Thoracic aorta (tissue), 2 donors: ENCODE data around the gene GPC6. TPM values are rescaled to one million over a fixed set of nuclear protein-coding genes. Genes with fewer than 3 reads are reported as not detected.

Experiments
- ATAC-seq: fragments of 150-250 bp; one replicate; pipeline ENCODE4 v1.8.0; 2017; ENCODE audit warnings: low read depth; ENCODE audit not compliant: insufficient number of reproducible peaks, low FRiP score
- DNase-seq: peaks from one replicate; pipeline ENCODE4 v3.0.0-alpha.2; 2020; ENCODE audit warnings: low spot score
- H3K27ac ChIP-seq, 2 donors: fragments of 200-600 bp; sonication (generic); 1 replicate in 1 of 2; 2 replicates in 1 of 2; pipeline ENCODE4 v1.5.1; 2016; ENCODE audit warnings: mild to moderate bottlenecking in 2 of 2, moderate library complexity in 2 of 2
- H3K27me3 ChIP-seq: fragments of 200-600 bp; sonication (generic); replicated peaks from 2 replicates; pipeline ENCODE4 v1.6.0; 2016; ENCODE audit warnings: mild to moderate bottlenecking; ENCODE audit not compliant: insufficient read depth
- H3K36me3 ChIP-seq: fragments of 200-600 bp; sonication (generic); one replicate; pipeline ENCODE4 v1.5.1; 2016
- H3K4me1 ChIP-seq, 2 donors: fragments of 200-600 bp; sonication (generic); 1 replicate in 1 of 2; 2 replicates in 1 of 2; pipeline versions ENCODE4 v1.5.1 to v1.6.0; 2016; ENCODE audit warnings: low read depth in 2 of 2, mild to moderate bottlenecking in 1 of 2; ENCODE audit not compliant: control insufficient read depth in 1 of 2
- H3K4me3 ChIP-seq: fragments of 200-600 bp; sonication (generic); 2 replicates; pipeline ENCODE4 v1.5.1; 2016; ENCODE audit warnings: mild to moderate bottlenecking
- H3K9me3 ChIP-seq: fragments of 200-600 bp; sonication (generic); 2 replicates; pipeline ENCODE4 v1.5.1; 2016
- total RNA-seq, 2 donors: library from RNA; depleted of rRNA; stranded (reverse); fragments of >200 nt; gene quantifications; one replicate each; pipeline versions ENCODE4 v1.1.0 to v1.2.3, GENCODE V29; 2016
- TF ChIP-seq, protein P1 (sequence below): fragments of 200-600 bp; sonication (generic); IDR thresholded peaks from one replicate; pipeline ENCODE4 v1.5.1; 2019; ENCODE audit warnings: antibody characterized with exemption

Gene GPC6
- total RNA-seq, 2 donors from 2014 or later = 34.9 to 56.4 TPM

DNA sequence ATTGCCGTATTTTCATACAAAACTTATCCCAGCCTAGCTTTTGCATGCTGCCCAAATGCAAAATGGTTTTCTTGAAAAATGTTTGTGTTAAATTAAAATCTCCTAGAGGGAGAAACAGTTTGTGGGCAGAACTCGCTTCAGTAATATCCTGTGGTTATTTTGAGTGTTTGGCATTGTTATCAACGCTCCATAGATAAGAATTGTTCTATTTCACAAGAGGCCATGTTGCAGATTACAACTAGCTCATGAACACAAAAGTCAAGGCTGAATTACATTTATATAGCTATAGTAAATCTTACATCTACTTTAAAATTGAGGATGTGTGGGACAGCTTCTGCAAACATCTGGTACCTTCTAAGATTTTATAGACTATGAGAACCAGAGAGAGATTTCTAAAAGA, 805.0 kb downstream of the GPC6 start:
- DNase-seq (no peak), ATAC-seq (no peak)

DNA sequence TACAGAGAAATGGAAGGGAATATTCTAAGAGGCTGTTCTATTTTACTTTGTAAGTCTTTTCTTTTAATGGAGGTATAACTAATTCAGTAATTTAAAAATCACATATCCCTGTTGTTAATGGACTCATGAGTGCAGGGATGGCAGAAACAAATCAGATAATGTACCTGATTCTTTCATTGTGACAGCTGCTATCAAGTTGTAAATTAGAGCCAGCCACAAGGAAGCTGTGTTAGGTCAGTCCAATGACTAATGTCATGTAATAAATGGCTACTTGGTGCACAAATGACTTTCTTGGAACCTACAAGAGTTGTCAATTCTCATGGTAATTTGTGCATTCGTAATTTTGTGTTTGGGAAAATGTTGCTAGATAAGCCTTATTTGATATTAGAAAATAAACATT, 806.5 kb downstream of the GPC6 start:
- no peak overlapping the region for H3K27ac ChIP-seq
- TF ChIP-seq, protein P1, sequence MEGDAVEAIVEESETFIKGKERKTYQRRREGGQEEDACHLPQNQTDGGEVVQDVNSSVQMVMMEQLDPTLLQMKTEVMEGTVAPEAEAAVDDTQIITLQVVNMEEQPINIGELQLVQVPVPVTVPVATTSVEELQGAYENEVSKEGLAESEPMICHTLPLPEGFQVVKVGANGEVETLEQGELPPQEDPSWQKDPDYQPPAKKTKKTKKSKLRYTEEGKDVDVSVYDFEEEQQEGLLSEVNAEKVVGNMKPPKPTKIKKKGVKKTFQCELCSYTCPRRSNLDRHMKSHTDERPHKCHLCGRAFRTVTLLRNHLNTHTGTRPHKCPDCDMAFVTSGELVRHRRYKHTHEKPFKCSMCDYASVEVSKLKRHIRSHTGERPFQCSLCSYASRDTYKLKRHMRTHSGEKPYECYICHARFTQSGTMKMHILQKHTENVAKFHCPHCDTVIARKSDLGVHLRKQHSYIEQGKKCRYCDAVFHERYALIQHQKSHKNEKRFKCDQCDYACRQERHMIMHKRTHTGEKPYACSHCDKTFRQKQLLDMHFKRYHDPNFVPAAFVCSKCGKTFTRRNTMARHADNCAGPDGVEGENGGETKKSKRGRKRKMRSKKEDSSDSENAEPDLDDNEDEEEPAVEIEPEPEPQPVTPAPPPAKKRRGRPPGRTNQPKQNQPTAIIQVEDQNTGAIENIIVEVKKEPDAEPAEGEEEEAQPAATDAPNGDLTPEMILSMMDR = no peak
- no peak for ATAC-seq

More for the DNA sequence above, 805.0 kb downstream of the GPC6 start:
- Histone ChIP-seq H3K27me3 (no peaks in the 10 kb centered on the region), H3K4me1 (no peaks in the 10 kb centered on the region), H3K9me3 (no peaks in the 10 kb centered on the region), H3K36me3 (no peaks in the 10 kb centered on the region), H3K4me3 (no peak overlapping the region), H3K27ac (no peak overlapping the region)
- TF ChIP-seq, protein P1 = no peak

DNA sequence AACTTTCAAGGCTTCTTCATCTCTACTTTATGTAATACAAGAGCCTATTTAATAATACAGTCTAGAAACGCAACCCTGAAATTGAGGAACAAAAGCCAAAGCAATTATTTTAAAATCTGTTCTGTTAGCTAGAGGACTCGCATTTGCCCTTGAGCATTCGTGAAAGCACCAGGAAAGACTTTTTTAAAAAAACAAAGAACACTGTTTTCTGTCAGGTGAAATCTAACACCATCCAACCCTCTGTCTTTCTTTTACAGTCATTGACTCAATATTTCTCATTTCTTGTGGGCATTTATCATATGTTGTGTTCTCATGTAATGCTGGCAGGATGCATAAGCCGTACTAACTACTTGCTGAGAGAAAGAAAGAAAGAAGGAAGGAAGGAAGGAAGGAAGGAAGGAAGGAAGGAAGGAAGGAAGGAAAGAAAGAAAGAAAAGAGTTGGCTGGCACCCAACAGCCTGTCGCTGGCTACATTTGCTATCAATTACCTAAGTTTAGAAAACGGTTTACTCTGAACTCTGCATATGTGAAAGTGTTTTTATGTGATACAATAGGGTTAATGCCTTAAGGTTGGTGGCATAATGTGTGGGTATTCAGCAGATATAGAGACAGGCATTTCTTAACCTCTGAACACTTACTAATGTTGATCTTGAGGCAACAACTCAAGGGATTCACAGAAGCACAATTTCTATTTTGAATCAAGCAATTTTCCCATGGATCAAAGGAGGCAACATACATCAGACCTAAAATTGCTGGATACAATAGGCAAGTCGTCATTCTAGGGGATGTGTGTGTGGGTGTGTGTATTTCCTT, 807.4 kb downstream of the GPC6 start:
- Histone ChIP-seq H3K27ac (no peak overlapping the region), H3K9me3 (no peaks in the 10 kb centered on the region), H3K36me3 (no peaks in the 10 kb centered on the region), H3K27me3 (no peaks in the 10 kb centered on the region), H3K4me1 (no peaks in the 10 kb centered on the region), H3K4me3 (no peak overlapping the region)
- ATAC-seq (no peak), DNase-seq (no peak)
- TF ChIP-seq, protein P1 = no peak

More for the DNA sequence above, 806.5 kb downstream of the GPC6 start:
- H3K4me3 ChIP-seq = no peak overlapping the region
- H3K4me1 ChIP-seq = no peaks in the 10 kb centered on the region
- H3K27me3 ChIP-seq = no peaks in the 10 kb centered on the region
- no peaks in the 10 kb centered on the region for H3K9me3 ChIP-seq
- DNase-seq = no peak
- H3K36me3 ChIP-seq = no peaks in the 10 kb centered on the region

DNA sequence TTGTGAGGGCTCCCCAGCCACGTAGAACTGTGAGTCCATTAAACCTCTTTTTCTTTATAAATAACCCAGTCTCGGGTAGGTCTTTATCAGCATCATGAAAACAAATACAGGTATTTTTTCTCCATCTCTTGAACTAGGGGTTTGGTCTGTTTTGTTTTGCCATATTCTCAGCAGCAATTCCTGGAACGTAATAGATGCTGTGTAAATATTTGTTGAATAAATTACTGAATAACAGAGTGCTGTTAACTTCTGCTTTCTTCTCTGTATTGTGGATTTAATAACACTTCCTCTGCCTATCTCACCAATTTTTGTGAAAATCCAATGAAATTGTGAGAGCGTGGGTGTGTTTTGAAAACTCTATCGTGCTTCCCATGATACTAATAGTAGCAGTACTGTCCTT, 823.4 kb downstream of the GPC6 start:
- Histone ChIP-seq H3K36me3 (no peaks in the 10 kb centered on the region), H3K4me1 (no peaks in the 10 kb centered on the region), H3K4me3 (no peak overlapping the region), H3K27ac (no peak overlapping the region), H3K27me3 (no peaks in the 10 kb centered on the region), H3K9me3 (no peaks in the 10 kb centered on the region)
- TF ChIP-seq, protein P1 = no peak
- DNase-seq (no peak), ATAC-seq (no peak)

DNA sequence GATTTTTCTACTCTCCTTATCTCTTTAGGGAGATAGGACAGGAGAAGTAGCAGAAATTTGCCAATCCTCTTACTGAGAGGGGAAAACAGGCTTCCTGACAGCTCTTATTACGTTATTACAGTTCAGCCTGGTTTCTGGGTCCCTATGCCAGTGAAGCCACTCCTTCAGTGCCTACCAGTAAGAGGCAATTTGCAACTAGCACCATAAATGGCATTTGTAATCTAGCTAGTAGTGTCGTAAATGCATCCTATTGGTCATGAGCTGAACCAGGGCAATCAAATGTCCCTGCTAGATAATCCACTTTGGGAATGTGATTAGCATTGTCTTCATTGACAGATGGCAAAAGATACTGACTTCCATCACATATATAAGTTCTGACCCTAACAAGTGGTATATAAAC, 824.1 kb downstream of the GPC6 start:
- no peak overlapping the region for H3K4me3 ChIP-seq
- no peaks in the 10 kb centered on the region for H3K36me3 ChIP-seq
- H3K27ac ChIP-seq = no peak overlapping the region
- ATAC-seq (no peak), DNase-seq (no peak)
- no peaks in the 10 kb centered on the region for H3K9me3 ChIP-seq
- TF ChIP-seq, protein P1 = no peak
- no peaks in the 10 kb centered on the region for H3K27me3 ChIP-seq
- no peaks in the 10 kb centered on the region for H3K4me1 ChIP-seq
